GM04503 (cell line): ENCODE measurements around the gene SLC25A25.
"Not testable (repeated sequence)": the region's sequence is repeated elsewhere in the genome, so short reads cannot be mapped to it uniquely, and the experiment has no call there.

Source experiments
- DNase-seq: peaks from one replicate; pipeline ENCODE4 v3.0.0-alpha.2; 2012; ENCODE audit warnings: low read depth

Gene SLC25A25

GRCh38 chr9:128109050-128109709 is 41.1 kb downstream of the SLC25A25 start:
- DNase-seq = no peak

DNA sequence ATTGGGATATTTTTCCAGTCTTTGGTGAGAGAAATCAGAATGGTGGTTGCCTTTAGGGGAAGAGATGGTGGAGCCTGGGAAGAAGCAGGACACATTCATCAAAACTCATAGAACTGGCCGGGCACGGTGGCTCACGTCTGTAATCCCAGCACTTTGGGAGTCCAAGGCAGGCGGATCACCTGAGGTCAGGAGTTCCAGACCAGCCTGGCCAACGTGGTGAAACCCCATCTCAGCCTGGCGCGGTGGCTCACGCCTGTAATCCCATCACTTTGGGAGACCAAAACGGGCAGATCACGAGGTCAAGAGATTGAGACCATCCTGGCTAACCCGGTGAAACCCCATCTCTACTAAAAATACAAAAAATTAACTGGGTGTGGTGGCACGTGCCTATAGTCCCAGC is 43.7 kb downstream of the SLC25A25 start:
- not testable (repeated sequence) for DNase-seq

GRCh38 chr9:128113526-128114325 is 45.7 kb downstream of the SLC25A25 start:
- DNase-seq = no peak

DNA sequence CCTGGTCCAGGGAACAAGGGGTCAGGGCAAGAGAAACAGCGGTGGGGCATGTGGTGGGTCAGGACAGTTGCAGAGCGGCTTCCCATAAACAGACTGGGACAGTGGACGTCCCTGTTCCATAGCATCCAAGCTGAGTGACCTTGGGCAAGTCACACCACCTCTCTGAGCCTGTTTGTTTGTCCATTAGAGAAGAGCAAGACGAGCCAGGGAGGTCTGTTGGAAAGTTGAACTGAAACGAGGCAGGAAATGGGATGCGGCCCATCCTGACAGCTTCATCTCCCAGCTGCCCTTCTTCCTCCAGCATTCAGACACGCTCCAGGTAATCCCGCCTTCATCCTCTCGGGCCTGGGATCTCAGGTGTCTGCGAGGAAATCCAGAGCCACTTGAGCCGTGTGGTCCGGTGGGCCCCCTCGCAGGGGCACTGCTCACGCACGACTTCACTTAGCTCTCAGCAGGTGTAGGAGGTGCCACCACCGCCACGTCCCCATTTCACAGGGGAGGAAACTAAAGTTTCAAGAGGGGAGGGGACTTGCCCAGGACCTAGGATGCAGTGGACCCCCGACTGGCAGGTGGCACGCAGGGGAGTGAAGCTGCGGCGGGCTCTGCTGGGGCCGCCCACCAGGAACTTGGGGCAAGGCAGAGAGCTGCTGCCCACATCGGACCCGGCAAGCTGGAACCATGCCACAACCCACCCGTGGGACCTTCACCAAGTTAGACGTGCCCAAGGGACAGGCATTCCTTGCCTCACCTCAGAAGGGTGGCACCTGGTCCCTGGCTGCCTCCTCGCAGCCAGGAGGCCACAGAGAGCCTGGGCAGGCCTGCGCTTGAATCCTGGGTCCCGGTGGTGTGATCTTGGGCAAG is 46.5 kb downstream of the SLC25A25 start:
- DNase-seq = no peak

DNA sequence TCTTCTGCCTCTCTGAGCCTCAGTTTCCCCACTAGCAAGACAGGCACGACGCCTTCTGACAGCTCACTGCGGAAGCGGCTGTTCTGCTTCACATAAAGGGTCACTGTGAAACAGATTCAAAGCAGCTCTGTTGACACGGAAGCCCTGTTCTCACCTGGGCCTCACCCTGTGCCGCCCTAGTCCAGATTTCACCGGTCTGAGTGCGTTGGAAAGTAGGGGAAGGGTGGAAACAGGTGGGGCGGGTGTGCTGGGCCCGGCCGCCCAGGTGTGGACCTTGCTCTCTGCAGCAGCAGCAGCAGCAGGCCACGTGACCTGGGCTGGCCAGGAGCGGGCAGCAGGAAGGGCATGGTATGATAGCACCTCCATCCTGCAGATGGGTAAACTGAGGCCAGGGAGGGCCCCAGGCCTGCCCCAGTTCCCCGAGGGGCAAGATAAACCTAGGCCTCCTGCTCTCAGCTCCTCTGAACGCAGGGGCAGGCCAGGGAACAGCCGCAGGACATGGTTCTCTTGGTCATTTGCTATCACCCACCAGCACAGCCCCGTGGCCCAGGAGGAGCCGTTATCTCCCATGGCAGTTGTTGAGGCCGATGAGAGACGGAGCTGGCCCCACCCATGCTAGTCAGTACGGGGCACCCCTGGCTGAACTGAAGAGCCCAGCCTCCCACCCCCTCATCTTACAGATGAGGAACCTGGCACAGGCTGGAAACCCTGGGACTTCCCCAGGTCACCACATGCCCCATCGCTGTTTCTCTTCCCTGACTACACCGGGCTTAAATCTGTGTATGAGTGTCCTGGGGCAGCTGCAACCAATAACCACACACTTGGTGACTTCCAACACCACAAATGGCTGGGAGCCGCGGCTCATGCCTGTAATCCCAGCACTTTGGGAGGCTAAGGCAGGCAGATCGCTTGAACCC is 47.4 kb downstream of the SLC25A25 start:
- DNase-seq = no peak

GRCh38 chr9:128116104-128117083 is 48.4 kb downstream of the SLC25A25 start:
- DNase-seq = no peak

DNA sequence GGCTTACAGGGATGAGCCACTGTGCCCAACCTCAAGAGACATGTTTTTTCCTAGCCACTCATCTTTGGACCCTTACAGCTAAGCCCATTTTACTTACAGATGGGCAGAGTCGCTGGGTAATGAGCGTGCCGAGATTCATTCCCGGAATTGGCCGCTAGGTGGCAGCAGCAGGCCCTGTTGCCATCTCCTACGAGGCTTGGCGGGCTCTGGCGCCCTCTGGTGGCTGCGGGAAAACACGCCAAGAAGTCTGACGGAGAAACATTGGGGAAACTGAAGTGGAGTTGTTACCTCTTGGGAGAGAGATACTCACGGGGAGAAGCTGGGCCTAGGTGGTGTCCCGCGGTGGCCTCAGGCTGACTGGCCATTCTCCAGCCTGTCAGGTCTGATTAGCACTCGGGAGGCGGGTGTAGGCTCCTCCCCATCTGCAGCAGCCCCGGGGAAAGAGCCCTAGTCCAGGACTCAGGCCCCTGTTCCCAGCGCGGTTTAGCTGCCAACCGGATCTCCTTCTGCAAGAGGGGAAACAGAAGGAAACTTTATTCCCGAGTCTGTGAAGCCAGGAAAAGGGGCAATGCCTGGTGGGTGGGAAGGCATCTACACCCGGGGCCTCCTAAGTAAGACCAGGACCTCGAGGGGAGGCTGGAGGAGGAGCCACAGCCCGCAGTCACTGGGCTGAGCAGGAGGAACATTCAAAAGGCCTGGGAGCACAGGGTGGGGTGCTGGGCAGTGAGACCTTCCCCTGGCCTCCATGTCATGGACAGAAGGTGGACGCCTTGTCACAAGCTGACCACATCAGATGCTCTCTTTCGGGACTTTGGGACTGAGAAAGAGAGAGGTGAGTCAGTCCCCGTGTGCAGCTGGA is 49.8 kb downstream of the SLC25A25 start:
- DNase-seq = no peak

- DNase-seq = no peak
Measured at GRCh38 chr9:128118472-128118857, 50.4 kb downstream of the SLC25A25 start.

GRCh38 chr9:128118971-128119665 is 51.1 kb downstream of the SLC25A25 start:
- no peak for DNase-seq

- DNase-seq = no peak
Measured at GRCh38 chr9:128120061-128120740, 52.2 kb downstream of the SLC25A25 start.

DNA sequence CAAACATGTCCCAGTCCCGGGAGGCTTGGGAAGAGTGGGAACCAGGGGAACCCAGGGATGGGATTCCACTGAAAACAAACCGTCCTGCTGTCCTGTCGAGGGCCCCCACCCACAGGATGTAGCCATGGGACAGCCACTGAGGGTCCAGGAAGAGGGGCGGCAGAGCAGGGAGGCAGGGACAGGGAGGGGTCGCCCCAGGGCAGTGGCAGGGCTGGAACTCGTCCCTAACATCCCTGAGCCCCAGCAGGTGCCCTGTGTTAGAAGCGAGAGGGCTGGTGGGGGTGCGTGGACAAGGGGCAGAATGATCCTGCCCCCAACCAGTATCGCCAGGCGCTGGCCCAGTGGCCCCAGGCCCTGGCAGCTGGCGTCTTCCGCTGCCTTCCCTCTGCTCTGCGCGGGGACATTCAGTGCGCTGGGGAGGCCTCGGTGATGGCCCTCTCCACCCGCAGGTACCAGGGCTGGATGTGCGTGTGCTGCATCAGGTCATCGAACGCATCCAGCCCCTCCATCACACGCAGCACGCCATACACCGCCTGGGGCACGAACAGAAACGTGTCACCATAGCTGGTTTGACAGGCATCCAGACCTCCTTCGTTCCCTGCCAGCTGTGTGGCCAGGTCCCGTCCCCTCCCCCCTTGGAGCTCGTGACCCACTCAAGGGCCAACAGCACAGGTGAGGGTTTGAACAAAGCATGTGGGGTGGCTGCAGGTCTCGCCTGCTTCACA is 52.9 kb downstream of the SLC25A25 start:
- no peak for DNase-seq

DNA sequence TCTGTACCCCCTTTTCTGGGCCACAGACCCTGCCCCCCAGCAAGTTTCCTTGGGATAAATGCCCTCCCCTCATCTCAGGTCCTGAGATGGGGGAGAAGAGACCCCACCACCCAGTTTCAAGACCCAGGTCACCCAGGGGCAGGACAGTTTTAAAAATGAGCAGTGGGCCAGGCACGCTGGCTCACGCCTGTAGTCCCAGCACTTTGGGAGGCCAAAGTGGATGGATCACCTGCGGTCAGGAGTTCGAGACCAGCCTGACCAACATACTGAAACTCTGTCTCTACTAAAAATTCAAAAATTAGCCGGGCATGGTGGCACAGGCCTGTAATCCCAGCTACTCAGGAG is 53.4 kb downstream of the SLC25A25 start:
- DNase-seq = no peak

DNA sequence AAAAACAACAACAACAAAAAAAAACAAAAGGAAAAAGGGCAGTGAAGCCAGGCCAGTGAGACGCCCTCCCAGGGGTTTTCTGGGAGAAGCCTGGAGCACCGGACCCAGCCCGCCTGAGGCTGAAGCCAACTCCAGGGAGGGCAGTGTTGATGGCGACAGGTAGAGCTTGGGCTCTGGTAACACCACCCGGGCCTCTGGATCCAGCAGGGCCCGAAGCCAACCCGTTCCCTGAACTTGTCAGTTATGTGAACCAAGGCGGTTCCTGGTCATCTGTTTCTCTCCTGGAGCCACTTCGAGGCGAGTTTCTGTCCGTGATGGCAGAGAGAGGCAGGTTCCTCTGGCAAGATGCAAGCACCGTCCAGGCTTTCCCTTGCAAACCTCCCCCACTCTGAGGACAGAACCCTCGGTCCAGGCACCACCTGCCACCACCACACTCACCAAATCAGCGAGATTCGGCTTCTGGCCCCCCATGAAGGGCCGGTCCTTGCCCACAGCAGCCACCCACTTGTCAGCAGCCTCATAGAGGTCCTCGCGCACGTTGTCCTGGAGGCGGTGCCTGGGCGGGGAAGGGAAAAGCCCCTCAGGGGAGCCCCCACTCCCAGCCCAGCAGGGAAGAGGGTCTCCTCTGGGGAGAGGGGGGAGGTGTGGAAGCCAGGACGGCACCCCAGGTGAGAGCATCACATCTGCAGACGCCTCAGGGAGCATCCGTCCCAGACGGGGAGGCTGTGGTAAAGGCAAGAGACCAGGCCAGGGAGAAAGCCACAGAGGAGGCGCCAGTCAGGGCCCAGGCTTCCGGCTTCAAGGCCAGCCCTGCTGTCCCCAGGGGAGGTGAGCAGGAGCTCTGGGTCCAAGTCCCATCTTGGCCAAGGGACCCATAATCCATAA is 54.1 kb downstream of the SLC25A25 start:
- DNase-seq = no peak

GRCh38 chr9:128122809-128123175 is 54.8 kb downstream of the SLC25A25 start:
- no peak for DNase-seq

- no peak for DNase-seq
Measured at GRCh38 chr9:128123451-128124080, 55.5 kb downstream of the SLC25A25 start.

DNA sequence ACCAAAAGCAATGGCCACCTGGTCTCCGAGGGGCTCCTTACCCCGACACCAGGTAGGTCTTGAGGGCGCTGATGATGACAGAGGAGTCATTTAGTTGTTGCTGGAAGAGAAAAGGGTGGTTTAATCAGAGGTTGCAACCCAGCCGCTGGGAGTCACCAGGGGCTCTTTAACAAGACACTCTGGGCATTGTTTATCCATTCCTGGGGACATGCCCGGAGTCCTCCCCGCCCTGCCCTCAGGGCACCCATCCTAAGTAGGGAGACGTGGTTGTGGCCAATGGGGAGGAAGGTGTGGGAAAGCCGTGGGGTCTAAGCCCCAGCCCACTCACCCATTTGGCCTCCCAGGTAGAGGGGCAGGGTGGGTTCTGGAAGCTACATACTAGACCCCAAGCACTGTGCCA is 56.4 kb downstream of the SLC25A25 start:
- DNase-seq = no peak
